HUES6 (cell line): ENCODE data around the gene SLC22A6.

Experiments
- H3K27ac ChIP-seq: 2 replicates; pipeline ENCODE4 v1.7.0; 2013; ENCODE audit warnings: low read depth, mild to moderate bottlenecking, low read length, inconsistent platforms
- H3K27me3 ChIP-seq: 2 replicates; pipeline ENCODE4 v1.6.1; 2013; ENCODE audit warnings: low read length; ENCODE audit not compliant: control insufficient read depth, insufficient read depth
- H3K36me3 ChIP-seq: 2 replicates; pipeline ENCODE4 v1.6.1; 2013; ENCODE audit warnings: low read length; ENCODE audit not compliant: control insufficient read depth, insufficient read depth
- H3K4me1 ChIP-seq: 2 replicates; pipeline ENCODE4 v1.6.1; 2013; ENCODE audit warnings: low read length; ENCODE audit not compliant: control insufficient read depth, insufficient read depth
- H3K4me3 ChIP-seq: 2 replicates; pipeline ENCODE4 v1.5.1; 2013; ENCODE audit warnings: low read depth, low read length
- H3K9ac ChIP-seq: one replicate; pipeline ENCODE4 v1.6.1; 2013; ENCODE audit warnings: mild to moderate bottlenecking, low read length
- H3K9me3 ChIP-seq: 2 replicates; pipeline ENCODE4 v1.6.1; 2013; ENCODE audit warnings: low read depth, low read length; ENCODE audit not compliant: control insufficient read depth, insufficient read depth

Gene SLC22A6

DNA sequence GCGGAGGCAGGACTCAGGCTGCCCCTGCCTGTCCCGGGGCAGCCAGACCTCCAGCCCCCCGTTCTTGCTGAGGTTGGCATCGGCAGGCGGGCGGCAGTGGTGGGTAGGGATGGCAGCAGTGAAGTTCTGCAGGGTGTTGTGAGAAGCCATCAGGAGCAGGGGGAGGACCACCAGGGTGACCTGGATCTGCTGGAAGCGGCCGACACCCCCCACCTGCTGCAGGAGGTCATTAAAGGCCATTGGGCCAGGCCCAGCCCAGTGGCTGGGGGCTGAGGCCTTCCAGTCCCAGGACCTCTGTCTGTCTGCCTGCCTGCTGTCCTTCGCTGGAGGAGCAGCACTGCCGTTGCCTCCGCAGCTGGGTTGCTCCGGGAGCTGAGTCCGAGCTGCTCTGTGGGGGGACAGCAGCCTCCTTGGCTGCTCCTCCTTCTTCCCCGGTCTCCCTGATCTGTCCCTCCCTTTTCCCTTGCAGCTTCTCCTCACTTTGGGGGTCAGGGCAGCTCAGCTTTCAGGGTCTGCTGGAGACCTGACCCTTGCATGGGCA lies at the start of gene SLC22A6:
Gene SLC22A6 (minus strand): TSS at position 517 of the 541 bp plus-strand sequence. CDS start 277 bp downstream, at position 240.
- H3K4me3 ChIP-seq = no peak within 1 kb of the TSS
- H3K9ac ChIP-seq = no peak within 1 kb of the TSS
- no peak within 1 kb of the TSS for H3K27ac ChIP-seq
- no peaks in the 10 kb centered on the region for H3K36me3 ChIP-seq
- no peaks in the 10 kb centered on the region for H3K9me3 ChIP-seq
- H3K4me1 ChIP-seq = no peaks in the 10 kb centered on the region
- peaks cover 3% of the 10 kb centered on the region; the same call in 1 of the 2 replicates for H3K27me3 ChIP-seq

GRCh38 chr11:63032457-63032856 lies 47.7 kb upstream of the SLC22A6 start:
- no peaks in the 10 kb centered on the region for H3K27me3 ChIP-seq
- no peak overlapping the region for H3K4me3 ChIP-seq
- no peak overlapping the region for H3K27ac ChIP-seq
- H3K9ac ChIP-seq = no peak overlapping the region
- H3K9me3 ChIP-seq = peaks cover 3% of the 10 kb centered on the region; the same call in 1 of the 2 replicates
- no peaks in the 10 kb centered on the region for H3K36me3 ChIP-seq
- peaks cover 7% of the 10 kb centered on the region; the same call in 1 of the 2 replicates for H3K4me1 ChIP-seq

GRCh38 chr11:63023841-63024648 lies 39.3 kb upstream of the SLC22A6 start:
- Histone ChIP-seq H3K36me3 (no peaks in the 10 kb centered on the region), H3K27me3 (peaks cover 10% of the 10 kb centered on the region), H3K4me3 (no peak overlapping the region), H3K27ac (no peak overlapping the region), H3K4me1 (peaks cover 15% of the 10 kb centered on the region), H3K9ac (no peak overlapping the region), H3K9me3 (peaks cover 9% of the 10 kb centered on the region; the same call in 1 of the 2 replicates)

DNA sequence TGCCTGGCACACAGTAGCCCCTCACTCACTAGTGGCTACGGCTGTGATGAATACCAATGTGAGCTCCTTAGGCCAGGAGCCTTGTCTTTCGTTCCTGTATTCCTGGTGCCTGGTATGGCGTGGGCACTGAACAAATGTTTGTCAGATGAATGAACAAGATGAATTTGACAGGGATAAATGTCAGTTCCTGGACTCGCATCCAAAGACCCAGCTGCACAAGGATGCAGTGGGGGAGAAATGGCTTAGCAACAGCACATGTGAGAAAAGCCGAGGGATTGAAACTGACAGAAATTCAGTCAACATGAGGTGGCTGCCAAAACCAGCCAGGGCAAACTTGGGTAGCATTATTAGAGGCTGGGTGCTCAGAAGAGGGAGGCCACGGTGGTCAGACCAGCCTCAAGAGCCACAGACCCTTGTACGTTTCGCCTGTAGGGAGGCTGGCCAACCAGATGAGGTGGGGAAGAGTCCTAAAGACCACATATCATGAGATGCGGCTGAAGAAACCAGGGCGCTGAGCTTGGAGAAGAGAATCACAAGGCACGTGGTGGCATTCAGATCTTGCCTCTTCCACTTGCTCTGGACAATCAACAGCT lies 38.6 kb upstream of the SLC22A6 start:
- peaks cover 15% of the 10 kb centered on the region for H3K4me1 ChIP-seq
- H3K9ac ChIP-seq = no peak overlapping the region
- no peak overlapping the region for H3K27ac ChIP-seq
- H3K4me3 ChIP-seq = no peak overlapping the region
- H3K36me3 ChIP-seq = no peaks in the 10 kb centered on the region
- H3K9me3 ChIP-seq = peaks cover 6% of the 10 kb centered on the region; the same call in 1 of the 2 replicates
- peaks cover 10% of the 10 kb centered on the region for H3K27me3 ChIP-seq

GRCh38 chr11:63022441-63022840 lies 37.7 kb upstream of the SLC22A6 start:
- Histone ChIP-seq H3K9ac (no peak overlapping the region), H3K9me3 (peaks cover 6% of the 10 kb centered on the region; the same call in 1 of the 2 replicates), H3K27ac (no peak overlapping the region), H3K4me1 (peaks cover 21% of the 10 kb centered on the region), H3K4me3 (no peak overlapping the region), H3K27me3 (peaks cover 10% of the 10 kb centered on the region), H3K36me3 (no peaks in the 10 kb centered on the region)

DNA sequence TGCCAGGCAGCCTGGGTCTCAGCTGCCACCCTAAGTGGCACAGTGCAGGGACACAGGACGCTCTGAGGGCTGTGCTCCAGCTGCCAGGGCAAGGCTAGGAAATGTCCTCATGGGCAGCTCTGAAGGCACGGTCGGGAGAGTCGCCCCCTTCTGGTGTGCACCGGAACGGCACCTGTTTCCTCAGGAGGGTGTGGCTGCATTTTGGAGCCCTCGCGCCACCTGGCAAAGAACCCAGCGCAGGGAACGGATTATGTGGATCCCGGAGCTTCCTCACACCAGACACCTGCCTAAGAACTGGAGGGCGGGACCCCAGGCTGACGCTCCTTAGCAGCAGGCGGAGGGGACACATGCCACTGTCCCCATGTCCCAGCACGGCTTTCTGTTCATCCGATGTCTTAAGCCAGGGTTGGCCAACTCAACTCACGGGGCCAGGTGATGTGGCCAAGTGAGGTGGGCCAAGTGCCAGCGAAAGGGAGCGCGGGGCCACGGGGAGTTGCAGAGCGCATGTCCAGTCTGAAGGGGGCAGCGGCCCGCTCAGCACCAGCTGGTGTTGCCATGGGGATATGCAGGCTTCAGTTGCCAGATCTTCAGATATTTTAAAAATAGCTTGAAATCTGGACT lies 36.0 kb upstream of the SLC22A6 start:
- Histone ChIP-seq H3K4me1 (peaks cover 30% of the 10 kb centered on the region), H3K36me3 (no peaks in the 10 kb centered on the region), H3K27ac (no peak overlapping the region), H3K9ac (no peak overlapping the region), H3K27me3 (peaks cover 10% of the 10 kb centered on the region), H3K4me3 (no peak overlapping the region; the same call in 1 of the 2 replicates), H3K9me3 (peaks cover 6% of the 10 kb centered on the region; the same call in 1 of the 2 replicates)

DNA sequence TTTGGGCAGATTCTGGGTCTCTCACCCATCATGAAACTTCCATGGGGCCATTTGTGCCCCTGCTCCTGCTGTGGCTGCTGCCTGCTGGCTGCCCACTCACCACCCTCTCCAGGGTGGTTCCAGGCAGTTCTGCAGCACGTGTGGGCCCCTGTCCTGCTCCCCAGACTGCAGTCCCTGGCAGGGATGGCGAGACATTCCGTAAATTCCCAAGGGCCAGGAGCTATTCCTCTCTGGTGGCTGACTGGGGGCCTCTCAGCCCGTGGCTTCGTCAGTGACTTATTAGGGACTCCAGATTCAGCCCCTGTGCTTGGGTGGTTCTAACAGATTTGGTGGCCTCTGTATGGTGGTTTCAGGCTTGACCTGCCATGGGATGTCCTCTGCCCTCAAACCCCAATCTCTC lies 34.7 kb upstream of the SLC22A6 start:
- H3K4me3 ChIP-seq = no peak overlapping the region
- H3K27ac ChIP-seq = no peak overlapping the region
- no peak overlapping the region for H3K9ac ChIP-seq
- no peaks in the 10 kb centered on the region for H3K36me3 ChIP-seq
- no peaks in the 10 kb centered on the region for H3K9me3 ChIP-seq
- H3K4me1 ChIP-seq = peaks cover 37% of the 10 kb centered on the region
- peaks cover 10% of the 10 kb centered on the region for H3K27me3 ChIP-seq

DNA sequence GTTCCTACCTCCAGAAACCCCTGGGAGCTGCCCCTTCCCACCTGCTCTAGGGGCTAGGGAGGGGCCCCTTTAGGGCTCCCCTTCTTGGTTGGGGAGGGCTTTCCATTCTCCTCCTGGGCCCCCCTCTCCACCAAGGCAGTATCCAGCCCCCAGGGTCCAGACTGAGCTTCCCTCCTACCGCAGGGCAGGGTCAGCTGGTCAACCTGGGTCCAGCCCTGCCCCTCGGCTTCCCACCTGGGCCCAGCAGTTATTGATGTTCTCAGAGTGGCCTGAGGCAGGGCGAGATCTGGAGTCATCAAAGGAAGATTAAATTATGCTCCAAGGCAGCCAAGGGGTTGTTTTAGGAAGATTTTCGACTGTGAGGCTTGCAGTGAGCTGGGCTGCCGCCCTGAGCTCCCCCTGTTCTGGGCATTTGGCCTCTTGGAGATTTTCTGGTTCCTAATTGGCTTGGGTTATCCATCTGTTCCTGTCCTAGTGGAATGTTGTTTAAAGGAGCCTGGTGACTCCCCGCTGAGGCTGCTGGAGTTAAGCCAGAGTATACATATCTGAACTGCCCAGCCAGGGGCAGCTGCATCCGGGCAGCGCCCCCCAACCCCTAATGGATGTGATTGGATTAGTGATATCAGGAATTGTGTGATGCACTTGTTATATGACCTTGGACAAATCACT lies 32.7 kb upstream of the SLC22A6 start:
- peaks cover 31% of the 10 kb centered on the region for H3K4me1 ChIP-seq
- H3K9ac ChIP-seq = no peak overlapping the region
- H3K27me3 ChIP-seq = peaks cover 5% of the 10 kb centered on the region; the same call in 1 of the 2 replicates
- no peak overlapping the region for H3K27ac ChIP-seq
- H3K9me3 ChIP-seq = no peaks in the 10 kb centered on the region
- H3K36me3 ChIP-seq = no peaks in the 10 kb centered on the region
- H3K4me3 ChIP-seq = no peak overlapping the region

- no peak within 1 kb of the TSS for H3K9ac ChIP-seq
- H3K9me3 ChIP-seq = no peaks in the 10 kb centered on the region
- no peak within 1 kb of the TSS for H3K4me3 ChIP-seq
- H3K27ac ChIP-seq = no peak within 1 kb of the TSS
- peaks cover 30% of the 10 kb centered on the region for H3K4me1 ChIP-seq
- no peaks in the 10 kb centered on the region for H3K27me3 ChIP-seq
- no peaks in the 10 kb centered on the region for H3K36me3 ChIP-seq
Observed at GRCh38 chr11:63015521-63016215, 30.9 kb upstream of the SLC22A6 start, which contains the start of gene SLC22A8. SLC22A8 (minus strand) TSS chr11:63015841; CDS start chr11:63014958, 883 bp downstream.

GRCh38 chr11:63014408-63015055 lies 29.8 kb upstream of the SLC22A6 start:
- Histone ChIP-seq H3K4me3 (no peak overlapping the region), H3K9me3 (no peaks in the 10 kb centered on the region), H3K27me3 (no peaks in the 10 kb centered on the region), H3K4me1 (peaks cover 31% of the 10 kb centered on the region), H3K27ac (no peak overlapping the region), H3K36me3 (no peaks in the 10 kb centered on the region), H3K9ac (no peak overlapping the region)
